ENCODE data around the gene SPRYD3.
"Not testable (repeated sequence)": the region's sequence is repeated elsewhere in the genome, so short reads cannot be mapped to it uniquely, and the experiment has no call there.

SPRYD3 gene

DNA sequence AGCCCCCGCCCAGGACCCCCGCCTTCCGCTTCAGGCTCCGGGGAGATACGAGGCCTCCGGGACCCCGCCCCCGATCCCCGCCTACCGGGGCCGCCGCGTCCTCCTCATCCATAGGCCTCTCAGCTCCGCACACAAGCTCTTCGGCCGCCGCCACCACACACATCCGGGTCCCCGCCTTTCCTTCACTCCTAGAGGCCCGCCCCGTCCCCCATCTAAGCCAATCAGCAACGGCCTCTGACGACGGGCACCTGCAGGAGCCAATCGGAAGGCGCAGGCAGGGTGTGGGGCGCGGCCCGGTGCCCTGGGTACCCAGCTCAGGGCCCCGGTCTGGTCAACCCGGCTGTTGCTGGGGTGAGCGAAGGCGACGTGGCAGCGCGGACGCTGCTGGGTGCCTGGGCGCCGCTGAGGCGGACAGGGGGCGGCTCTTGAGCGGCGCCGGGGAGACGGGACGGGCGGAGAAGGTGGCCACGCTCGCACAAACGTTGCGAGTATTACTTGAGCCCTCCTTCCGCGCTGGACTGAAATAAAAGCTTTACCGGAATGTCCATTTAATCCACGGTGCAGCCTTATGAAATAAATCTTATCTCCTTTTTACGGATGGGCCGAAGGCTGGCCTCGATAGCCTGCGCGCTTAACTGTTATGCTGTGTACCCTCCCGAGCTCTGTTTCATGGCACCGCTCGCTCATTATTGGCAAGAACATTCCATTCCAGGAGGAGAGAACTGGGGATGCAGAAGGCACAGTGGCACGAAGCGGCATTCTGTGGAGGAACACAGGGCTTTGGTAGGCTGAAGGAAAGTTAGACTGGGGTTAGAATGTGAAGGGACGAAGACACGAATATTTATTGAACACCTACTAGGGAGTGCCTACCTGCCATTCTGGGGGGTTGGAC lies at the start of gene SPRYD3:
SPRYD3 (minus strand) TSS at position 165 of the 892 bp plus-strand sequence; CDS start at position 108, 57 bp downstream.
- peak; percentile 43 for DNase-seq

GRCh38 chr12:53127169-53127568 lies 48.0 kb upstream of the SPRYD3 start:
- DNase-seq: no peak

DNA sequence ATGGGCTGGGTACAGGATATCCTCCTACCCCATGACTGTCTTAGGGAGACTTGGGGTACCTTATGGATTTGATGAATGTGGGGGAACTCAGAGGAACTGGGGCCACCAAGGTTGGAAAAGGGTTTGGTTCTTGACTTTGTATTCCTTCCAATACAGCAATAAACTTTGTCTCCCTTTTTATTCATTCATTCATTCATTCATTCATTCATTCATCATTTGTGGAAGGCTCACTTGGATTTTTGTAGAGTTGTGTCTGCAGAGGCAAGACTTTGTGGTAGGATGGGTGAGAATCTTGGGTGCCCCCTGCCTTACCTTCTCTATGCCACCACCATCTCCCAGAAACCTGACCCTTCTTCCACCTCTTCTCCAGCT lies 45.1 kb upstream of the SPRYD3 start:
- no peak for DNase-seq

- DNase-seq: no peak
Measured at GRCh38 chr12:53123578-53124351, 44.6 kb upstream of the SPRYD3 start.

- DNase-seq: no peak
Measured at GRCh38 chr12:53122961-53123468, 43.8 kb upstream of the SPRYD3 start.

- DNase-seq: no peak
Measured at GRCh38 chr12:53120685-53121525, 41.7 kb upstream of the SPRYD3 start.

DNA sequence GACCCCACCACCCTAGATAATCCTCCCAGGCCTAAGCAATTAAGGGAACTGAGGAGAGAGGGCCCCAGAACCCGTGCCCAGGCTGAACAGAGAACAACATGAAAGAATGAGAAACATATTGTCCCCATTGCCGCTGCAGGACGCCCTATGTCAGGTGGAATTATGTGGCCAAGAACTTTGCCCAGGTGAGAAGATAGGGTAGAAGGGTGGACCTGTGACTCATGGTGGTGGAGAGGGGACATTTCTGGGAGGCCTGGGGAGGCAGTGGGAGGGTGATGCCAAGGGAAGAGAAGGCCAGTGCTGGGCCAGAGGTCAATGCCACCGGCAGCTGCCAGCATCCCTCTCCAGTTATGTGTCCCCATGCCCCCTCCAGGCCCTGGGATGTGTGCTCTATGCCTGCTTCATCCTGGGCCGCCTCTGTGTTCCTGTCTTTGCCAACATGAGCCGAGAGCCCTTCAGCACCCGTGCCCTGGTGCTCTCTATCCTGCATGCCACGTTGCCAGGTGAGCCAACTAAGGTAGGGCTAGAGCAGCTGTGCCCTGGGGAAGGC lies 39.6 kb upstream of the SPRYD3 start:
- DNase-seq: no peak

GRCh38 chr12:53115891-53116648 lies 36.9 kb upstream of the SPRYD3 start:
- DNase-seq: no peak

- DNase-seq: no peak
Measured at GRCh38 chr12:53115112-53115890, 36.1 kb upstream of the SPRYD3 start.

- no peak for DNase-seq
Measured at GRCh38 chr12:53113951-53114350, 34.8 kb upstream of the SPRYD3 start.

- DNase-seq: no peak
Measured at GRCh38 chr12:53113136-53113705, 34.0 kb upstream of the SPRYD3 start.

DNA sequence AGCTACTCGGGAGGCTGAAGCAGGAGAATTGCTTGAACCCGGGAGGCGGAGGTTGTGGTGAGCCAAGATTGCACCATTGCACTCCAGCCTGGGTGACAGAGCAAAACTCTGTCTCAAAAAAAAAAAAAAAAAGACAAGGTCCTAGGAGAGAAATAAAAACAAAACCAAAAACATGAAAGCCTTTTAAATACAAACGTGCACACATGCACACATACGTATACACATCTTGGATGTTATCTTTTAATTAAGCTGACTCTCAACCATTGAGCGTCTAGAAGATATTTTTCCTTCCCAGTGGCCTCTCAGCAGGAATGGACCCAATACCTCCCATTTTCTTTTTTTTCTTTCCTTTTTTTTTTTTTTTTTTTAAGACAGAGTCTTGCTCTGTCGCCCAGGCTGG lies 33.2 kb upstream of the SPRYD3 start:
- not testable (repeated sequence) for DNase-seq

- DNase-seq: no peak
Measured at GRCh38 chr12:53107122-53107521, 27.9 kb upstream of the SPRYD3 start.

- DNase-seq: no peak
Measured at GRCh38 chr12:53105712-53106439, 26.7 kb upstream of the SPRYD3 start.

- no peak for DNase-seq
Measured at GRCh38 chr12:53105256-53105655, 26.1 kb upstream of the SPRYD3 start.

DNA sequence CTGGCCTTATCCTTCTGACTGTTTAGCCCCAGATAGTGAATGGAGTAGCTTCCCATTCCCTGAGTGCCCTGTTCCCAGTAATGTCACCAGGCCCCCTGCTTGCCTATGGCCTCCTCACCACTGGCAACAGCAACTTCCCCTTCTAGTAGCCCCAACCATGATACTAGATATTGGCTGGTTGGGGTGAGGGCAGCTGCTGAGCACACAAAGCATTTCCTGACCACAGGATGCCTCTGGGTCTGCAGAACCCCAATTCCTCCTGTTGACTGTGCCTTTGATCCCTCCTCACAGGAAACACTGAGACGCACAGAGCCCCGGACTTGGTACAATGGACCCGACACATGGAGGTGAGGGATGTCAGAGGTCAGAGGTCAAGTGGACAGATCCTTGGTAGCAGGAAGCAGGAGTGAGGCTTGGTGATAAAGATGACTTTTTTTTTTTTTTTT lies 24.7 kb upstream of the SPRYD3 start:
- no peak for DNase-seq

DNA sequence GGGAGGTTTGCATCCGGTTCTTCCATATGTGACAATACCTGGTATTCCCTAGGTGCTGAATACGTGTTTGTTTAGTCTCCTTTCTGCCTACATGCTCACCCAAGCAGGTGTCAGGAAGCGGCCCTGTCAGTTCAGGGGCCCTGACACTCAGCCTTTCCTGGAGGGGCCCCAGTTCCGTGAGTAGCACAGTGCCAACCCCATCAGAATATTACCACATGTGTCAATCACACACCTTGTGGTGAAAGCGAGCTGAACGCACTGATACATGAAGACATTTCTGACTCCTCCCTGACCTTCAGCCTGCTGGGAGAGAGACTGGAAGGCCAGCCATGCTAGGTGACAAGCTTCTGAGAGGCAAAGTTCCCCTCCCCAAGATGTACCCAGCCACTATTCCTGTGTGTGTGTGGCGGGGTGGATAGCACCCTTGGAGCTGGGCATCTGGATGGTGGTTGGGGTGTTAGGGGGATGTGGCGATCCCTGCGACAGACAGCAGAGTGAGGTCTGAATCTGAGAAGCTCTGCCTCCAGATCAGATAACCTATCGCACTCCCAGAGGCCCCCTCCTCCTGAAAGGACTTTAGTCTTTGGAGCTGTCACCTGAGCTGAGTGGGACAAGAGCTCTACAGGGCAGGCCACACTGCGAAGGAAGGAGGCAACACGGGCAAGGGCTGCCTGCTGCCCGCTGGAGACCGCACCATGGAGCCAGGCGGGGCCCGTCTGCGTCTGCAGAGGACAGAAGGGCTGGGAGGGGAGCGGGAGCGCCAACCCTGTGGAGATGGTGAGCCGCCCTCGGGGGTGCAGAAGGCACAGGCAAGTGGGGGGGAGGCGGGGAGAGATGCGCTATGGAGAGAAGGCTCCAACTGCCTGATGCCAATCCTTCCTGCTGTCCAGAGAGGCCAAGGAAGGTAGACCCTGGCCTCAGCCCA lies 24.0 kb upstream of the SPRYD3 start, which contains the start of gene SOAT2:
SOAT2 (plus strand) TSS at position 604 of the 925 bp plus-strand sequence; CDS start at position 696, 92 bp downstream.
- no peak for DNase-seq

All from cortex of kidney (tissue), 1 donor.